GM12878 (cell line): ENCODE measurements around the gene ZDHHC7. TPM values are rescaled to one million over a fixed set of nuclear protein-coding genes. Genes with fewer than 3 reads are reported as not detected.

ENCODE experiments used
- ATAC-seq: fragments of 200-7000 bp; cut with Tn5 transposase; 3 replicates; pipeline ENCODE4 v1.9.1; 2020; ENCODE audit warnings: mild to moderate bottlenecking, moderate library complexity
- BruUV-seq: library from RNA; stranded (reverse); fragments of 400-500 nt; replicated peaks from 2 replicates; lab custom pipeline; 2021; lab: Mats Ljungman, UMichigan
- CTCF ChIA-PET: fragments of 300-600 bp; sonication (Branson Sonifier 250); formaldehyde crosslinking; extraction: SDS; loops from one replicate; lab custom pipeline; 2021; ENCODE audit warnings: inconsistent platforms; lab: Yijun Ruan, JAX
- POLR2A ChIA-PET: fragments of 350-600 bp; formaldehyde crosslinking; extraction: SDS; loops from one replicate; lab custom pipeline; 2021; ENCODE audit warnings: inconsistent platforms; lab: Charles Lee
- RAD21 ChIA-PET: fragments of 300-600 bp; sonication (Branson Sonifier 250); formaldehyde crosslinking; loops from one replicate; lab custom pipeline; 2023; ENCODE audit warnings: antibody characterized with exemption; ENCODE audit not compliant: unreplicated experiment; lab: Charles Lee
- SMC1A ChIA-PET: fragments of 300-600 bp; sonication (Branson Sonifier 250); formaldehyde crosslinking; loops from one replicate; lab custom pipeline; 2023; ENCODE audit not compliant: unreplicated experiment, uncharacterized antibody; lab: Charles Lee
- DNase-seq: peaks from one replicate; pipeline ENCODE4 v3.0.0-alpha.2; 2011; ENCODE audit warnings: low read depth, low spot score
- FAIRE-seq: peaks from 3 replicates; lab custom pipeline; 2011; peaks lifted over from hg19 to GRCh38; lab: Jason Lieb, UNC
- H2AFZ ChIP-seq: 2 replicates; pipeline ENCODE4 v1.6.0; 2011; ENCODE audit warnings: low read depth, low read length, control low read depth; ENCODE audit not compliant: control insufficient read depth
- H3K27ac ChIP-seq: 2 replicates; pipeline ENCODE4 v1.5.1; 2011; ENCODE audit warnings: control low read depth; ENCODE audit not compliant: control insufficient read depth, insufficient read depth
- H3K27me3 ChIP-seq, 2 experiments: replicated peaks in 1 of 2; 2 replicates each; pipeline versions ENCODE4 v1.6.0 to v1.6.1; 2011; ENCODE audit warnings: low read length in 1 of 2; ENCODE audit not compliant: control insufficient read depth in 2 of 2, insufficient read depth in 2 of 2
- H3K36me3 ChIP-seq, 2 experiments: 2 replicates each; pipeline ENCODE4 v1.5.1; 2011; ENCODE audit warnings: low read length in 1 of 2; ENCODE audit not compliant: control insufficient read depth in 2 of 2, insufficient read depth in 2 of 2
- H3K4me1 ChIP-seq: 2 replicates; pipeline ENCODE4 v1.6.1; 2011; ENCODE audit warnings: mild to moderate bottlenecking, low read length, moderate library complexity, mixed read lengths; ENCODE audit not compliant: control insufficient read depth, insufficient read depth
- H3K4me2 ChIP-seq: 2 replicates; pipeline ENCODE4 v1.6.0; 2011; ENCODE audit warnings: control low read depth; ENCODE audit not compliant: control insufficient read depth, insufficient read depth
- H3K4me3 ChIP-seq: fragments of 200-600 bp; sonication (generic); 2 replicates; pipeline ENCODE4 v1.5.1; 2016
- H3K79me2 ChIP-seq: 2 replicates; pipeline ENCODE4 v1.6.0; 2011; ENCODE audit warnings: low read length; ENCODE audit not compliant: control insufficient read depth, insufficient read depth
- H3K9ac ChIP-seq: 2 replicates; pipeline ENCODE4 v1.8.0; 2011; ENCODE audit warnings: low read length, control low read depth, mixed read lengths; ENCODE audit not compliant: control insufficient read depth, insufficient read depth
- H3K9me3 ChIP-seq: replicated peaks from 3 replicates; pipeline ENCODE4 v1.5.1; 2011; ENCODE audit warnings: mild to moderate bottlenecking, low read length; ENCODE audit not compliant: control insufficient read depth, insufficient read depth
- H4K20me1 ChIP-seq: 2 replicates; pipeline ENCODE4 v1.6.0; 2011; ENCODE audit not compliant: control insufficient read depth, insufficient read depth
- BMI1 ChIP-seq: fragments of 450-650 bp; IDR thresholded peaks from 2 replicates; pipeline ENCODE4 v1.6.1; 2016; ENCODE audit warnings: mild to moderate bottlenecking, moderate library complexity, borderline replicate concordance
- CBX3 ChIP-seq: fragments of 200-600 bp; sonication (generic); IDR thresholded peaks from 2 replicates; pipeline ENCODE4 v1.6.1; 2016; ENCODE audit warnings: low read depth, borderline replicate concordance
- EGR1 ChIP-seq, 2 experiments: IDR thresholded peaks; 1 replicate in 1 of 2; 2 replicates in 1 of 2; pipeline ENCODE4 v1.6.1; 2011 to 2012; ENCODE audit warnings: low read depth in 2 of 2, low read length in 2 of 2, borderline replicate concordance in 1 of 2, mild to moderate bottlenecking in 1 of 2, moderate library complexity in 1 of 2
- FOXK2 ChIP-seq: fragments of 450-650 bp; IDR thresholded peaks from 2 replicates; pipeline ENCODE4 v1.6.1; 2017; ENCODE audit warnings: mild to moderate bottlenecking, moderate library complexity
- HCFC1 ChIP-seq: fragments of 150-350 bp; IDR thresholded peaks from 2 replicates; pipeline ENCODE4 v1.6.1; 2014; ENCODE audit warnings: low read length
- HDAC2 ChIP-seq: fragments of 200-600 bp; sonication (generic); IDR thresholded peaks from 2 replicates; pipeline ENCODE4 v1.6.1; 2017
- NBN ChIP-seq: fragments of 450-650 bp; IDR thresholded peaks from 2 replicates; pipeline ENCODE4 v1.6.1; 2016
- NFYB ChIP-seq: IDR thresholded peaks from 2 replicates; pipeline ENCODE4 v1.6.1; 2011; ENCODE audit warnings: low read depth, mild to moderate bottlenecking, low read length, improper control_type of control experiment, moderate library complexity; ENCODE audit not compliant: insufficient read depth
- SPI1 ChIP-seq: IDR thresholded peaks from 2 replicates; pipeline ENCODE4 v1.6.1; 2011; ENCODE audit warnings: low read depth, mild to moderate bottlenecking, low read length, moderate library complexity, borderline replicate concordance; ENCODE audit not compliant: insufficient read depth
- TARDBP ChIP-seq: IDR thresholded peaks from 2 replicates; pipeline ENCODE4 v1.6.1; 2016; ENCODE audit warnings: borderline replicate concordance
- TCF3 ChIP-seq: IDR thresholded peaks from 2 replicates; pipeline ENCODE4 v1.6.1; 2012; ENCODE audit warnings: low read depth, mild to moderate bottlenecking, low read length, borderline replicate concordance; ENCODE audit not compliant: insufficient read depth
- USF2 ChIP-seq: IDR thresholded peaks from 2 replicates; pipeline ENCODE4 v1.6.1; 2011; ENCODE audit warnings: low read depth, low read length, improper control_type of control experiment, borderline replicate concordance
- ZNF217 ChIP-seq: fragments of 450-650 bp; IDR thresholded peaks from 2 replicates; pipeline ENCODE4 v1.6.1; 2017; ENCODE audit warnings: antibody characterized with exemption, mild to moderate bottlenecking
- WGBS: methylation state at CpG from one replicate; pipeline ENCODE4 v1.1.6; 2016; ENCODE audit warnings: low lambda C conversion rate; ENCODE audit not compliant: insufficient replicate concordance, insufficient coverage; ENCODE audit errors: missing lambda C conversion rate; 5-methylcytosine and 5-hydroxymethylcytosine counted together
- in situ Hi-C: fragments of 300-500 bp; cut with MboI; formaldehyde crosslinking; loops from 9 replicates; pipeline ENCODE4 v1.14.3; 2018; ENCODE audit warnings: mixed read lengths
- intact Hi-C: fragments of 100-400 bp; cut with micrococcal nuclease; formaldehyde crosslinking; loops from one replicate; pipeline ENCODE4 v1.14.2; 2022; ENCODE audit not compliant: unreplicated experiment
- polyA plus RNA-seq, 11 experiments: library from polyadenylated mRNA; depleted of rRNA in 4 of 11; unstranded in 6 of 11; stranded (reverse) in 5 of 11; fragments of >200 nt; fragmentation: Nextera tagmentation in 4 of 11; fragmentation: Illumina TruSeq in 1 of 11; extraction: Ambion mirVana in 4 of 11; extraction: Trizol in 1 of 11; gene quantifications; 1 replicate in 1 of 11; 2 replicates in 10 of 11; pipeline versions ENCODE4 v1.2.1 to v1.2.3, GENCODE V29; 2011 to 2016; ENCODE audit warnings: inconsistent platforms in 2 of 11, missing spikeins in 2 of 11, low read depth in 1 of 11
- total RNA-seq, 4 experiments: library from RNA; depleted of rRNA in 3 of 4; stranded (reverse); fragments of >200 nt in 3 of 4; fragmentation: Illumina TruSeq in 1 of 4; extraction: Trizol in 1 of 4; gene quantifications; 2 replicates each; pipeline versions ENCODE4 v1.2.1 to v1.2.3, GENCODE V29; 2013 to 2021
- TF ChIP-seq, protein P1 (sequence below): IDR thresholded peaks from 2 replicates; pipeline ENCODE4 v1.6.1; 2011; ENCODE audit warnings: low read depth, mild to moderate bottlenecking, low read length, moderate library complexity, borderline replicate concordance; ENCODE audit errors: extremely low read depth
- TF ChIP-seq, protein P2 (sequence below): fragments of 450-650 bp; IDR thresholded peaks from 2 replicates; pipeline ENCODE4 v1.6.1; 2017; ENCODE audit warnings: borderline replicate concordance
- TF ChIP-seq, protein P3 (sequence below): IDR thresholded peaks from 2 replicates; pipeline ENCODE4 v1.6.1; 2011; ENCODE audit warnings: mild to moderate bottlenecking, low read depth, low read length, moderate library complexity; ENCODE audit not compliant: insufficient replicate concordance

ZDHHC7 gene
- total and polyA plus RNA-seq, 10 of the 15 experiments (the other 5 are each of a cell fraction or from before 2014, with no cell fraction given): 0.87 to 26.0 (median 20.0) TPM

- TF ChIP-seq EGR1 (IDR thresholded peaks at IDR 0.05; ENCODE audit: borderline replicate concordance in 1 of 2, low read depth in 2 of 2, low read length in 2 of 2) (peak; percentile 71 to 84), HDAC2 (no peak), BMI1 (no peak), SPI1 (no peak), FOXK2 (no peak), HCFC1 (no peak)
- TF ChIP-seq, protein P1, sequence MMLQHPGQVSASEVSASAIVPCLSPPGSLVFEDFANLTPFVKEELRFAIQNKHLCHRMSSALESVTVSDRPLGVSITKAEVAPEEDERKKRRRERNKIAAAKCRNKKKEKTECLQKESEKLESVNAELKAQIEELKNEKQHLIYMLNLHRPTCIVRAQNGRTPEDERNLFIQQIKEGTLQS: no peak
- TF ChIP-seq, all 136 proteins: peak for 2
These were observed 80.8 kb downstream of the ZDHHC7 start (continued) for GRCh38 chr16:84930298-84931106.

DNA sequence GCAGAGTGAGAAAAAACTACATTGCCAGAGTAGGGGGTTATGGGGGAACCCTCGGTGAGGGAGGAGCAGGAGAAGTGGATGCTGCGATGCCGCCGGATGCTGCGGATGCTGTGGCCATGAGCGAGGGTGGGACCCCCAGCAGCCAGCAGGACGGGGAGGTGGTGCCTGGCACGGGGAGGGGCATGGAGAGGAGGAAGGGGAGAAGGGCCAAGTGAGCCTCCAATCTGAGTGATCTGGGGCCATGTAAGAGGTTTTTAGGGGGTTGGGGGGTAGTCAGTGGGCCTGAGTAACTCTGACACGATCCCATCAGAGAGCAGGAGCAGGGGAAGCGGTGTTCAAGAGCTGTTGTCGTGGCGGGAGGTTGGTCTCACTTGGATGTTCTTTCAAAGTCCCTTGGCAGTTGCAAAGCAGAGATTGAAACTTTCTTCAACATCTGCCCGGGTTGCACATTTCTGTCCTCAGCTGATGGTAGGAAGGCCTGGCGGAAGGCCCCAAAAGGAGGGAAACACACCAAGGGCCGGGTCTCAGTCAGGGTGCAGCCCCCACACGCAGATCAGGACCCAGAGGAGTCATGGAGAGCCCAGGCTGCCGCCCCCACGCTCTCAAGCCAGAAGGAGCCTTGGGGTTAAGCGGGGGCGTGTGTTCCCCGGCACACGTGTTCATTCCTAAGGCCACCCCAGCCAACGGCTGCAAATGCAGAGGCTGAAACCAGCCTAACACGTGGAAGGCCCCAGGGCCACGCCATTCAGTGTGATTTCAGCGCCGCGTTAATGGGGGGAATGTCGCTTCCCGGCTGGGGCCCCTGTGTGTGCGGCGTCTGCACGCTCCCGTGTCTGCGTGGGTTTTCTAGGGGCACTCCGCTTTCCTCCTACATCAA is 81.7 kb downstream of the ZDHHC7 start:
- Histone ChIP-seq H3K27ac (no peak overlapping the region), H3K9me3 (no peaks in the 10 kb centered on the region; the same call in 2 of the 3 replicates), H3K36me3 (no peaks in the 10 kb centered on the region), H4K20me1 (no peaks in the 10 kb centered on the region), H3K4me3 (no peak overlapping the region), H3K9ac (no peak overlapping the region), H3K79me2 (no peaks in the 10 kb centered on the region), H3K27me3 (peaks cover 0 to 1% of the 10 kb centered on the region in 2 experiments; a peak in 1 of 4 replicates), H2AFZ (no peak overlapping the region), H3K4me2 (no peak overlapping the region), H3K4me1 (no peaks in the 10 kb centered on the region)
- ChIA-PET RAD21 (no interaction called here), POLR2A (no interaction called here), CTCF (interaction anchor here (0.7 to 6.1 kb wide), 5 partner anchors 23 to 41 kb away, joined by 3 to 53 read pairs (median 3); no protein-coding TSS in a partner anchor), SMC1A (interaction anchor here (1.3 kb wide), 1 partner anchor 23 kb away, joined by 4 read pairs; no protein-coding TSS in a partner anchor)
- in situ Hi-C loops: no loop called here
- ATAC-seq (no peak), FAIRE-seq (no peak), DNase-seq (no peak)
- intact Hi-C loops: no loop called here
- WGBS: 59% methylated on average over 35 of the region's 36 CpGs
- no TSS peak for BruUV-seq
- TF ChIP-seq SPI1: no peak
- no peak for TF ChIP-seq TARDBP
- no peak for TF ChIP-seq ZNF217
- TF ChIP-seq CBX3: no peak
- no peak for TF ChIP-seq USF2
- no peak for TF ChIP-seq NFYB
- TF ChIP-seq, protein P2, sequence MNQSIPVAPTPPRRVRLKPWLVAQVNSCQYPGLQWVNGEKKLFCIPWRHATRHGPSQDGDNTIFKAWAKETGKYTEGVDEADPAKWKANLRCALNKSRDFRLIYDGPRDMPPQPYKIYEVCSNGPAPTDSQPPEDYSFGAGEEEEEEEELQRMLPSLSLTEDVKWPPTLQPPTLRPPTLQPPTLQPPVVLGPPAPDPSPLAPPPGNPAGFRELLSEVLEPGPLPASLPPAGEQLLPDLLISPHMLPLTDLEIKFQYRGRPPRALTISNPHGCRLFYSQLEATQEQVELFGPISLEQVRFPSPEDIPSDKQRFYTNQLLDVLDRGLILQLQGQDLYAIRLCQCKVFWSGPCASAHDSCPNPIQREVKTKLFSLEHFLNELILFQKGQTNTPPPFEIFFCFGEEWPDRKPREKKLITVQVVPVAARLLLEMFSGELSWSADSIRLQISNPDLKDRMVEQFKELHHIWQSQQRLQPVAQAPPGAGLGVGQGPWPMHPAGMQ: no peak
- TF ChIP-seq, protein P3, sequence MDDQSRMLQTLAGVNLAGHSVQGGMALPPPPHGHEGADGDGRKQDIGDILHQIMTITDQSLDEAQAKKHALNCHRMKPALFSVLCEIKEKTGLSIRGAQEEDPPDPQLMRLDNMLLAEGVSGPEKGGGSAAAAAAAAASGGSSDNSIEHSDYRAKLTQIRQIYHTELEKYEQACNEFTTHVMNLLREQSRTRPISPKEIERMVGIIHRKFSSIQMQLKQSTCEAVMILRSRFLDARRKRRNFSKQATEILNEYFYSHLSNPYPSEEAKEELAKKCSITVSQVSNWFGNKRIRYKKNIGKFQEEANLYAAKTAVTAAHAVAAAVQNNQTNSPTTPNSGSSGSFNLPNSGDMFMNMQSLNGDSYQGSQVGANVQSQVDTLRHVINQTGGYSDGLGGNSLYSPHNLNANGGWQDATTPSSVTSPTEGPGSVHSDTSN: no peak
- no peak for TF ChIP-seq NBN
- TF ChIP-seq TCF3: no peak
